IPS-18a (cell line): ENCODE measurements around the gene WDFY4.

Source experiments
- H3K27ac ChIP-seq: one replicate; pipeline ENCODE4 v1.5.1; 2013; ENCODE audit warnings: low read length
- H3K27me3 ChIP-seq: one replicate; pipeline ENCODE4 v1.6.1; 2013; ENCODE audit warnings: mild to moderate bottlenecking, low read length; ENCODE audit not compliant: control insufficient read depth, insufficient read depth
- H3K36me3 ChIP-seq: one replicate; pipeline ENCODE4 v1.6.1; 2013; ENCODE audit warnings: low read depth, low read length; ENCODE audit not compliant: control insufficient read depth
- H3K4me1 ChIP-seq: one replicate; pipeline ENCODE4 v1.6.1; 2013; ENCODE audit warnings: low read depth, low read length; ENCODE audit not compliant: control insufficient read depth
- H3K4me3 ChIP-seq: one replicate; pipeline ENCODE4 v1.5.1; 2013; ENCODE audit warnings: low read length
- H3K9ac ChIP-seq: one replicate; pipeline ENCODE4 v1.6.1; 2013; ENCODE audit warnings: mild to moderate bottlenecking, low read length, moderate library complexity
- H3K9me3 ChIP-seq: one replicate; pipeline ENCODE4 v1.6.1; 2013; ENCODE audit warnings: low read depth, low read length; ENCODE audit not compliant: control insufficient read depth

Gene WDFY4

GRCh38 chr10:48784031-48784430, 99.4 kb downstream of the WDFY4 start:
- no peak overlapping the region for H3K9ac ChIP-seq
- H3K4me1 ChIP-seq = no peaks in the 10 kb centered on the region
- no peak overlapping the region for H3K4me3 ChIP-seq
- no peak overlapping the region for H3K27ac ChIP-seq
- no peaks in the 10 kb centered on the region for H3K36me3 ChIP-seq
- H3K9me3 ChIP-seq = peaks cover 3% of the 10 kb centered on the region
- H3K27me3 ChIP-seq = no peaks in the 10 kb centered on the region

GRCh38 chr10:48785796-48786195, 101.1 kb downstream of the WDFY4 start:
- Histone ChIP-seq H3K9me3 (peaks cover 3% of the 10 kb centered on the region), H3K4me3 (no peak overlapping the region), H3K9ac (no peak overlapping the region), H3K27ac (no peak overlapping the region), H3K36me3 (no peaks in the 10 kb centered on the region), H3K4me1 (no peaks in the 10 kb centered on the region), H3K27me3 (no peaks in the 10 kb centered on the region)

DNA sequence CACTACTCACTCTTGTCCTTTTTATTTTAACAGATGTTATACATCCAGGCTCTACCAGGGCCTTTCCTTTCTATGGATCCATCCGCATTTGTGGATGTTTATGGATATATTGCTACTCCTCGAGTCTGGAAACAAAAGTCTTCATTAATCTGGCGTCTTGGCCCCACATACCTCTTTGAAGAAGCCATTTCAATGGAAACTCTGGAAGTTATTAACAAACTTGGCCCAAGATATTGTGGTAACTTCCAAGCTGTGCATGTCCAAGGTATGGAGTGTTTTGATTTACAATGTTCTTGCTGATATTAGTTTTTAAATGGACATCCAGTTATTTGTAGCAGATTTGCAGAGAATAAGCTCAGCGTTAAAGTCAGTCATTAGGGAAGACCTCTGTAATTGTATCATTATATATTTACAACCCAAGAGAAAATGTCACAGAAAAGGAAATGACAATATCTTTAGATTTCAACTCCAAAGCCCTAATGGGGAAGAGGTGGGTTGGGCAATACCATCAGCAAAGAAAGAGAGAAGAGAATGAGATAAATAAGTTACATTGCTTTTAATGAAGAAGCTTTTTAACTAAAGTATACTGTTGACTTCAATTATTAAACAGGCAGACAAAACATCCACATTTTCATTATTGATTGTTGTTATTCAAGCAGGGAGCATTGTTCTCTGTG, 102.1 kb downstream of the WDFY4 start:
- Histone ChIP-seq H3K27ac (no peak overlapping the region), H3K9me3 (peaks cover 3% of the 10 kb centered on the region), H3K4me3 (no peak overlapping the region), H3K4me1 (no peaks in the 10 kb centered on the region), H3K9ac (no peak overlapping the region), H3K27me3 (no peaks in the 10 kb centered on the region), H3K36me3 (no peaks in the 10 kb centered on the region)

- no peaks in the 10 kb centered on the region for H3K4me1 ChIP-seq
- no peaks in the 10 kb centered on the region for H3K36me3 ChIP-seq
- H3K9me3 ChIP-seq = peaks cover 3% of the 10 kb centered on the region
- H3K4me3 ChIP-seq = no peak overlapping the region
- no peaks in the 10 kb centered on the region for H3K27me3 ChIP-seq
- H3K27ac ChIP-seq = no peak overlapping the region
- no peak overlapping the region for H3K9ac ChIP-seq
Observed at GRCh38 chr10:48788554-48788953, 103.9 kb downstream of the WDFY4 start.

GRCh38 chr10:48789486-48790456, 105.1 kb downstream of the WDFY4 start:
- Histone ChIP-seq H3K4me1 (no peaks in the 10 kb centered on the region), H3K9ac (no peak overlapping the region), H3K27ac (no peak overlapping the region), H3K4me3 (no peak overlapping the region), H3K36me3 (no peaks in the 10 kb centered on the region), H3K27me3 (no peaks in the 10 kb centered on the region), H3K9me3 (peaks cover 3% of the 10 kb centered on the region)

DNA sequence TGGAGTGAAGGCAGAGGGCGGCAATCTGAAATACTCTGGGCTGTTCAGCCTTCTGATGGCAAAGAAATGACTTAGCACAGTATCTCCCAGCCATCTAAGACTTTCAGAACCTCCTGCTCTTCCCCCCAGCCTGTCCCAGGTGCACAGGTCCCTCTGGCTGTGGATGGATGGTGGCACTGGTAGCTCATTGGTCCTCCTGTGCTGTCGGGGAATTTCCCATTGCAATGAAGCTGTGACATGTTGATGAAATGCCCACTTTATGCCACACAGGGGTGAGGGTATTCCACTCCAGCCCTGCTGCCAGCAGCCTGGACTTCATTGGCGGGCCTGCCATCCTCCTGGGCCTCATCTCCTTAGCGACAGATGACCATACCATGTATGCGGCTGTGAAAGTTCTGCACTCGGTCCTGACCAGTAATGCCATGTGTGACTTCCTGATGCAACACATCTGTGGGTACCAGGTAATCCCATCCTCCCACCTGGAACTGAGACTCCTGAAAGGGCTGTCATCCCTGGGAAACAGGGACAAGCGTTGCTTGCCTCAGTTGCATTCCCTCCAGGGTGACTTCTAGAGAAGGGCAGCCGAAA, 105.9 kb downstream of the WDFY4 start:
- no peaks in the 10 kb centered on the region for H3K36me3 ChIP-seq
- no peak overlapping the region for H3K4me3 ChIP-seq
- peaks cover 3% of the 10 kb centered on the region for H3K9me3 ChIP-seq
- H3K9ac ChIP-seq = no peak overlapping the region
- H3K27ac ChIP-seq = no peak overlapping the region
- no peaks in the 10 kb centered on the region for H3K4me1 ChIP-seq
- no peaks in the 10 kb centered on the region for H3K27me3 ChIP-seq

- Histone ChIP-seq H3K36me3 (no peaks in the 10 kb centered on the region), H3K4me1 (no peaks in the 10 kb centered on the region), H3K27me3 (no peaks in the 10 kb centered on the region), H3K27ac (no peak overlapping the region), H3K9me3 (no peaks in the 10 kb centered on the region), H3K9ac (no peak overlapping the region), H3K4me3 (no peak overlapping the region)
Observed at GRCh38 chr10:48791267-48791928, 106.7 kb downstream of the WDFY4 start.

DNA sequence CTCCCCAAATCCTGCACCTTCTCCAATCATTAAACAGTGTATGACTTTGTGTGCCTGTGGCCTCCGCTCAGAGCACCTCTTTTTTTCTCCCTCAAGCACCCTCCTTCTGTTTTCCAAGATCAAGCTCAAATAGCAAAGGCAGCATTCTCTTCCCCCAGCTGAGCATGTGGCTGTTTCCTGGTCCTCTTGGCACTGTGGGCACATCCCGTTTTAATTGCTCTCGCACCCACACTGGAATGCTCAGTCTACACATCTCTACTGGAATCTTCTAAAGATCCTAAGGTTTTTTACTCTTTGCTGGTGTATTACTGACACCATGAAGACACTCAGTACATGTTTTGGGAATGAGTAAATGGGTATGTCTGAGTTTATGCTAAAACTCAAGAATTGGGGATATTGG, 107.4 kb downstream of the WDFY4 start:
- H3K27me3 ChIP-seq = no peaks in the 10 kb centered on the region
- H3K27ac ChIP-seq = no peak overlapping the region
- H3K9ac ChIP-seq = no peak overlapping the region
- H3K36me3 ChIP-seq = no peaks in the 10 kb centered on the region
- H3K4me1 ChIP-seq = no peaks in the 10 kb centered on the region
- H3K4me3 ChIP-seq = no peak overlapping the region
- H3K9me3 ChIP-seq = no peaks in the 10 kb centered on the region

- Histone ChIP-seq H3K4me3 (no peak overlapping the region), H3K27ac (no peak overlapping the region), H3K36me3 (no peaks in the 10 kb centered on the region), H3K27me3 (no peaks in the 10 kb centered on the region), H3K9ac (no peak overlapping the region), H3K4me1 (no peaks in the 10 kb centered on the region), H3K9me3 (no peaks in the 10 kb centered on the region)
Observed at GRCh38 chr10:48792687-48793096, 108.0 kb downstream of the WDFY4 start.

DNA sequence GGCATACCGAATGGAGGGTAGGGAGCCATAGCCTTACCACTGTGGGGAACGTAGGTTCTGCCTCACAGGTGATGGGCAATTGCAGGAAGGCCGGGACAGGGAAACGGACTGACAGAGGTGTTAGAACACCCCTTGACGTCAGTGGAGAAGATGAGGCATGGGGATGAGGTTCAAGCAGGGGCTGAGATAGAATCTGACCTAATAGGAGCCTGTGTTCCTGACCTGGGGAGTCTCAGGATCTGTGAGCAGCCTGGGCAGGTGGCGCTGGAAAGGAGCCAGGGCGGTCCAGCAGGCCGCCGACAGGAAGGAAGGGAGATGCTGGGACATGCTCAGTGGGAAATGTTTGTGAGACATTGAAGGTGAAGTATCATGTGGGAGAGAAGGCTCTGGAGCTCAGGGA, 109.4 kb downstream of the WDFY4 start:
- no peaks in the 10 kb centered on the region for H3K27me3 ChIP-seq
- no peaks in the 10 kb centered on the region for H3K4me1 ChIP-seq
- no peaks in the 10 kb centered on the region for H3K36me3 ChIP-seq

GRCh38 chr10:48796713-48797245, 112.1 kb downstream of the WDFY4 start:
- no peaks in the 10 kb centered on the region for H3K27me3 ChIP-seq
- no peaks in the 10 kb centered on the region for H3K4me1 ChIP-seq
- H3K9me3 ChIP-seq = no peaks in the 10 kb centered on the region
- H3K4me3 ChIP-seq = no peak overlapping the region
- H3K36me3 ChIP-seq = no peaks in the 10 kb centered on the region
- H3K9ac ChIP-seq = no peak overlapping the region
- no peak overlapping the region for H3K27ac ChIP-seq

More for the DNA sequence above, 109.4 kb downstream of the WDFY4 start:
- no peak overlapping the region for H3K9ac ChIP-seq
- no peaks in the 10 kb centered on the region for H3K9me3 ChIP-seq
- no peak overlapping the region for H3K4me3 ChIP-seq
- no peak overlapping the region for H3K27ac ChIP-seq
